Measurements from ENCODE around the gene DDI2. TPM values are rescaled to one million over a fixed set of nuclear protein-coding genes. Genes with fewer than 3 reads are reported as not detected.
A peak's percentile ranks its signal among the peaks of the same experiment; 100 is the strongest.

DDI2 gene
- total and polyA plus RNA-seq, 10 of the 15 experiments (the other 5 are each of a cell fraction or from before 2014, with no cell fraction given) = 3.3 to 33.1 (median 11.6) TPM

- TF ChIP-seq, protein P1, sequence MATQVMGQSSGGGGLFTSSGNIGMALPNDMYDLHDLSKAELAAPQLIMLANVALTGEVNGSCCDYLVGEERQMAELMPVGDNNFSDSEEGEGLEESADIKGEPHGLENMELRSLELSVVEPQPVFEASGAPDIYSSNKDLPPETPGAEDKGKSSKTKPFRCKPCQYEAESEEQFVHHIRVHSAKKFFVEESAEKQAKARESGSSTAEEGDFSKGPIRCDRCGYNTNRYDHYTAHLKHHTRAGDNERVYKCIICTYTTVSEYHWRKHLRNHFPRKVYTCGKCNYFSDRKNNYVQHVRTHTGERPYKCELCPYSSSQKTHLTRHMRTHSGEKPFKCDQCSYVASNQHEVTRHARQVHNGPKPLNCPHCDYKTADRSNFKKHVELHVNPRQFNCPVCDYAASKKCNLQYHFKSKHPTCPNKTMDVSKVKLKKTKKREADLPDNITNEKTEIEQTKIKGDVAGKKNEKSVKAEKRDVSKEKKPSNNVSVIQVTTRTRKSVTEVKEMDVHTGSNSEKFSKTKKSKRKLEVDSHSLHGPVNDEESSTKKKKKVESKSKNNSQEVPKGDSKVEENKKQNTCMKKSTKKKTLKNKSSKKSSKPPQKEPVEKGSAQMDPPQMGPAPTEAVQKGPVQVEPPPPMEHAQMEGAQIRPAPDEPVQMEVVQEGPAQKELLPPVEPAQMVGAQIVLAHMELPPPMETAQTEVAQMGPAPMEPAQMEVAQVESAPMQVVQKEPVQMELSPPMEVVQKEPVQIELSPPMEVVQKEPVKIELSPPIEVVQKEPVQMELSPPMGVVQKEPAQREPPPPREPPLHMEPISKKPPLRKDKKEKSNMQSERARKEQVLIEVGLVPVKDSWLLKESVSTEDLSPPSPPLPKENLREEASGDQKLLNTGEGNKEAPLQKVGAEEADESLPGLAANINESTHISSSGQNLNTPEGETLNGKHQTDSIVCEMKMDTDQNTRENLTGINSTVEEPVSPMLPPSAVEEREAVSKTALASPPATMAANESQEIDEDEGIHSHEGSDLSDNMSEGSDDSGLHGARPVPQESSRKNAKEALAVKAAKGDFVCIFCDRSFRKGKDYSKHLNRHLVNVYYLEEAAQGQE (IDR thresholded peaks at IDR 0.05; ENCODE audit: low read depth, low read length) = no peak
- TF ChIP-seq POLR2A (IDR thresholded peaks at IDR 0.05; ENCODE audit: low read depth, low read length) = peak; percentile 73
- peak; percentile 71; the same call in 1 of the 2 replicates for TF ChIP-seq ELK1 (IDR thresholded peaks at IDR 0.05; ENCODE audit: low read depth, low read length)
- TF ChIP-seq IRF5 (IDR thresholded peaks at IDR 0.05; ENCODE audit: borderline replicate concordance) = no peak
- TF ChIP-seq MTA2 (IDR thresholded peaks at IDR 0.05; ENCODE audit: low read depth) = peak; percentile 86
- peak; percentile 83 for TF ChIP-seq POLR2AphosphoS5 (IDR thresholded peaks at IDR 0.05; ENCODE audit: low read length)
- TF ChIP-seq NBN (IDR thresholded peaks at IDR 0.05) = peak; percentile 90
- TF ChIP-seq MXI1 (IDR thresholded peaks at IDR 0.05; ENCODE audit: low read depth, low read length) = peak; percentile 84; the same call in 1 of the 2 replicates
- peak; percentile 91 for TF ChIP-seq TCF12 (IDR thresholded peaks at IDR 0.05; ENCODE audit: low read depth, low read length)
- peak; percentile 83 for TF ChIP-seq BHLHE40 (IDR thresholded peaks at IDR 0.05; ENCODE audit: borderline replicate concordance in 1 of 2, low read depth in 2 of 2, low read length in 1 of 2)
- peak; percentile 65 for TF ChIP-seq YY1 (IDR thresholded peaks at IDR 0.05; ENCODE audit: low read depth, low read length)
- no peak for TF ChIP-seq SREBF1 (IDR thresholded peaks at IDR 0.05; ENCODE audit: low read length)
- peak; percentile 96 for TF ChIP-seq IRF4 (IDR thresholded peaks at IDR 0.05; ENCODE audit: low read depth, low read length)
- TF ChIP-seq, protein P2, sequence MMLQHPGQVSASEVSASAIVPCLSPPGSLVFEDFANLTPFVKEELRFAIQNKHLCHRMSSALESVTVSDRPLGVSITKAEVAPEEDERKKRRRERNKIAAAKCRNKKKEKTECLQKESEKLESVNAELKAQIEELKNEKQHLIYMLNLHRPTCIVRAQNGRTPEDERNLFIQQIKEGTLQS (IDR thresholded peaks at IDR 0.05; ENCODE audit: borderline replicate concordance, extremely low read depth, low read depth, low read length) = no peak
- no peak for TF ChIP-seq TARDBP (IDR thresholded peaks at IDR 0.05; ENCODE audit: borderline replicate concordance)
- peak; percentile 75 for TF ChIP-seq NFIC (IDR thresholded peaks at IDR 0.05; ENCODE audit: low read depth, low read length)
- TF ChIP-seq IKZF2 (IDR thresholded peaks at IDR 0.05) = peak; percentile 89 to 90
- 0 out of 2 replicates have a peak, but pooled peaks have one; percentile 85 for TF ChIP-seq RCOR1 (conservative IDR thresholded peaks at IDR 0.05; ENCODE audit: low read depth, low read length)
- no peak for TF ChIP-seq NR2C2 (IDR thresholded peaks at IDR 0.05; ENCODE audit: borderline replicate concordance, control insufficient read depth, insufficient read length, low read depth)
- no peak for TF ChIP-seq SMAD5 (IDR thresholded peaks at IDR 0.05; ENCODE audit: low read depth)
- TF ChIP-seq, protein P3, sequence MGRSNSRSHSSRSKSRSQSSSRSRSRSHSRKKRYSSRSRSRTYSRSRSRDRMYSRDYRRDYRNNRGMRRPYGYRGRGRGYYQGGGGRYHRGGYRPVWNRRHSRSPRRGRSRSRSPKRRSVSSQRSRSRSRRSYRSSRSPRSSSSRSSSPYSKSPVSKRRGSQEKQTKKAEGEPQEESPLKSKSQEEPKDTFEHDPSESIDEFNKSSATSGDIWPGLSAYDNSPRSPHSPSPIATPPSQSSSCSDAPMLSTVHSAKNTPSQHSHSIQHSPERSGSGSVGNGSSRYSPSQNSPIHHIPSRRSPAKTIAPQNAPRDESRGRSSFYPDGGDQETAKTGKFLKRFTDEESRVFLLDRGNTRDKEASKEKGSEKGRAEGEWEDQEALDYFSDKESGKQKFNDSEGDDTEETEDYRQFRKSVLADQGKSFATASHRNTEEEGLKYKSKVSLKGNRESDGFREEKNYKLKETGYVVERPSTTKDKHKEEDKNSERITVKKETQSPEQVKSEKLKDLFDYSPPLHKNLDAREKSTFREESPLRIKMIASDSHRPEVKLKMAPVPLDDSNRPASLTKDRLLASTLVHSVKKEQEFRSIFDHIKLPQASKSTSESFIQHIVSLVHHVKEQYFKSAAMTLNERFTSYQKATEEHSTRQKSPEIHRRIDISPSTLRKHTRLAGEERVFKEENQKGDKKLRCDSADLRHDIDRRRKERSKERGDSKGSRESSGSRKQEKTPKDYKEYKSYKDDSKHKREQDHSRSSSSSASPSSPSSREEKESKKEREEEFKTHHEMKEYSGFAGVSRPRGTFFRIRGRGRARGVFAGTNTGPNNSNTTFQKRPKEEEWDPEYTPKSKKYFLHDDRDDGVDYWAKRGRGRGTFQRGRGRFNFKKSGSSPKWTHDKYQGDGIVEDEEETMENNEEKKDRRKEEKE (IDR thresholded peaks at IDR 0.05) = no peak
- no peak for TF ChIP-seq SUZ12 (IDR thresholded peaks at IDR 0.05; ENCODE audit: unreplicated experiment)
These were observed 79.8 kb downstream of the DDI2 start (continued) for GRCh38 chr1:15696956-15697521.

Data from GM12878 (cell line).